Fibroblast of lung (primary cell): ENCODE measurements around the gene SLC6A20.

Source experiments
- EZH2 ChIP-seq: IDR thresholded peaks from 2 replicates; pipeline ENCODE4 v1.5.1; 2012; ENCODE audit warnings: low read length, control low read depth, mild to moderate bottlenecking; ENCODE audit errors: missing control alignments
- TF ChIP-seq, protein P1 (sequence below), 2 donors: IDR thresholded peaks in 1 of 2; conservative IDR thresholded peaks in 1 of 2; 1 replicate in 1 of 2; 2 replicates in 1 of 2; pipeline ENCODE4 v1.5.1; 2011 to 2012; ENCODE audit warnings: low read length in 2 of 2, control low read depth in 1 of 2, inconsistent platforms in 1 of 2, low read depth in 1 of 2, mild to moderate bottlenecking in 1 of 2

- TF ChIP-seq, protein P1, sequence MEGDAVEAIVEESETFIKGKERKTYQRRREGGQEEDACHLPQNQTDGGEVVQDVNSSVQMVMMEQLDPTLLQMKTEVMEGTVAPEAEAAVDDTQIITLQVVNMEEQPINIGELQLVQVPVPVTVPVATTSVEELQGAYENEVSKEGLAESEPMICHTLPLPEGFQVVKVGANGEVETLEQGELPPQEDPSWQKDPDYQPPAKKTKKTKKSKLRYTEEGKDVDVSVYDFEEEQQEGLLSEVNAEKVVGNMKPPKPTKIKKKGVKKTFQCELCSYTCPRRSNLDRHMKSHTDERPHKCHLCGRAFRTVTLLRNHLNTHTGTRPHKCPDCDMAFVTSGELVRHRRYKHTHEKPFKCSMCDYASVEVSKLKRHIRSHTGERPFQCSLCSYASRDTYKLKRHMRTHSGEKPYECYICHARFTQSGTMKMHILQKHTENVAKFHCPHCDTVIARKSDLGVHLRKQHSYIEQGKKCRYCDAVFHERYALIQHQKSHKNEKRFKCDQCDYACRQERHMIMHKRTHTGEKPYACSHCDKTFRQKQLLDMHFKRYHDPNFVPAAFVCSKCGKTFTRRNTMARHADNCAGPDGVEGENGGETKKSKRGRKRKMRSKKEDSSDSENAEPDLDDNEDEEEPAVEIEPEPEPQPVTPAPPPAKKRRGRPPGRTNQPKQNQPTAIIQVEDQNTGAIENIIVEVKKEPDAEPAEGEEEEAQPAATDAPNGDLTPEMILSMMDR (conservative IDR thresholded peaks at IDR 0.05 in 1 of 2, IDR thresholded peaks at IDR 0.05 in 1 of 2; ENCODE audit: low read depth in 1 of 2, low read length in 2 of 2) = no peak
- no peak for TF ChIP-seq EZH2
Measured at GRCh38 chr3:45748068-45748467, 48.3 kb downstream of the SLC6A20 start.
